ENCODE measurements around the gene SULT4A1. TPM values are rescaled to one million over a fixed set of nuclear protein-coding genes. Genes with fewer than 3 reads are reported as not detected.

The SULT4A1 gene
- total RNA-seq, 4 donors from 2014 or later = not detected

- intact Hi-C loops (cut with DNase I) = no loop called here
- Histone ChIP-seq H3K36me3 (no peaks in the 10 kb centered on the region), H3K4me3 (replicated peaks in 1 of 3) (no peak overlapping the region), H3K27me3 (no peaks in the 10 kb centered on the region), H3K9me3 (no peaks in the 10 kb centered on the region), H3K4me1 (peaks cover 0 to 12% of the 10 kb centered on the region in 2 donors), H3K27ac (no peak overlapping the region)
- 59 to 62% methylated on average over 14 of the region's 20 CpGs for WGBS, 2 donors
- DNase-seq = no peak
- TF ChIP-seq, protein P1, sequence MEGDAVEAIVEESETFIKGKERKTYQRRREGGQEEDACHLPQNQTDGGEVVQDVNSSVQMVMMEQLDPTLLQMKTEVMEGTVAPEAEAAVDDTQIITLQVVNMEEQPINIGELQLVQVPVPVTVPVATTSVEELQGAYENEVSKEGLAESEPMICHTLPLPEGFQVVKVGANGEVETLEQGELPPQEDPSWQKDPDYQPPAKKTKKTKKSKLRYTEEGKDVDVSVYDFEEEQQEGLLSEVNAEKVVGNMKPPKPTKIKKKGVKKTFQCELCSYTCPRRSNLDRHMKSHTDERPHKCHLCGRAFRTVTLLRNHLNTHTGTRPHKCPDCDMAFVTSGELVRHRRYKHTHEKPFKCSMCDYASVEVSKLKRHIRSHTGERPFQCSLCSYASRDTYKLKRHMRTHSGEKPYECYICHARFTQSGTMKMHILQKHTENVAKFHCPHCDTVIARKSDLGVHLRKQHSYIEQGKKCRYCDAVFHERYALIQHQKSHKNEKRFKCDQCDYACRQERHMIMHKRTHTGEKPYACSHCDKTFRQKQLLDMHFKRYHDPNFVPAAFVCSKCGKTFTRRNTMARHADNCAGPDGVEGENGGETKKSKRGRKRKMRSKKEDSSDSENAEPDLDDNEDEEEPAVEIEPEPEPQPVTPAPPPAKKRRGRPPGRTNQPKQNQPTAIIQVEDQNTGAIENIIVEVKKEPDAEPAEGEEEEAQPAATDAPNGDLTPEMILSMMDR (IDR thresholded peaks at IDR 0.05) = no peak
- no peak for TF ChIP-seq POLR2A (IDR thresholded peaks at IDR 0.05)
Observed at GRCh38 chr22:43828998-43829782, 33.1 kb downstream of the SULT4A1 start.

- Histone ChIP-seq H3K27ac (no peak overlapping the region), H3K4me3 (replicated peaks in 1 of 3) (no peak overlapping the region), H3K4me1 (peaks cover 0 to 12% of the 10 kb centered on the region in 2 donors), H3K9me3 (no peaks in the 10 kb centered on the region), H3K27me3 (no peaks in the 10 kb centered on the region), H3K36me3 (no peaks in the 10 kb centered on the region)
- intact Hi-C loops (cut with DNase I) = no loop called here
- DNase-seq = no peak
- WGBS, 2 donors = 79 to 92% methylated on average over 5 to 6 of the region's 6 CpGs
- no peak for TF ChIP-seq POLR2A (IDR thresholded peaks at IDR 0.05)
- TF ChIP-seq, protein P1 (IDR thresholded peaks at IDR 0.05) = no peak
Observed at GRCh38 chr22:43828725-43828997, 33.7 kb downstream of the SULT4A1 start.

- Histone ChIP-seq H3K4me1 (peaks cover 0 to 12% of the 10 kb centered on the region in 2 donors), H3K36me3 (no peaks in the 10 kb centered on the region), H3K27ac (no peak overlapping the region), H3K27me3 (no peaks in the 10 kb centered on the region), H3K4me3 (replicated peaks in 1 of 3) (no peak overlapping the region), H3K9me3 (no peaks in the 10 kb centered on the region)
- no peak for DNase-seq
- WGBS, 2 donors = 90 to 91% methylated on average over 15 to 16 of the region's 16 CpGs
- intact Hi-C loops (cut with DNase I) = no loop called here
- no peak for TF ChIP-seq POLR2A (IDR thresholded peaks at IDR 0.05)
- TF ChIP-seq, protein P1 (IDR thresholded peaks at IDR 0.05) = no peak
Observed at GRCh38 chr22:43827926-43828724, 34.2 kb downstream of the SULT4A1 start.

- Histone ChIP-seq H3K4me3 (replicated peaks in 1 of 3) (no peak overlapping the region), H3K27me3 (no peaks in the 10 kb centered on the region), H3K27ac (no peak overlapping the region), H3K36me3 (no peaks in the 10 kb centered on the region), H3K4me1 (peaks cover 0 to 12% of the 10 kb centered on the region in 2 donors), H3K9me3 (no peaks in the 10 kb centered on the region)
- intact Hi-C loops (cut with DNase I) = no loop called here
- no peak for DNase-seq
- TF ChIP-seq, protein P1 (IDR thresholded peaks at IDR 0.05) = no peak
- TF ChIP-seq POLR2A (IDR thresholded peaks at IDR 0.05) = no peak
- 73 to 76% methylated on average over 13 of the region's 13 CpGs for WGBS, 2 donors
Observed at GRCh38 chr22:43827003-43827735, 35.1 kb downstream of the SULT4A1 start.

Data from thyroid gland (tissue), 4 donors.